ENCODE measurements around the gene ELOB.

DNA sequence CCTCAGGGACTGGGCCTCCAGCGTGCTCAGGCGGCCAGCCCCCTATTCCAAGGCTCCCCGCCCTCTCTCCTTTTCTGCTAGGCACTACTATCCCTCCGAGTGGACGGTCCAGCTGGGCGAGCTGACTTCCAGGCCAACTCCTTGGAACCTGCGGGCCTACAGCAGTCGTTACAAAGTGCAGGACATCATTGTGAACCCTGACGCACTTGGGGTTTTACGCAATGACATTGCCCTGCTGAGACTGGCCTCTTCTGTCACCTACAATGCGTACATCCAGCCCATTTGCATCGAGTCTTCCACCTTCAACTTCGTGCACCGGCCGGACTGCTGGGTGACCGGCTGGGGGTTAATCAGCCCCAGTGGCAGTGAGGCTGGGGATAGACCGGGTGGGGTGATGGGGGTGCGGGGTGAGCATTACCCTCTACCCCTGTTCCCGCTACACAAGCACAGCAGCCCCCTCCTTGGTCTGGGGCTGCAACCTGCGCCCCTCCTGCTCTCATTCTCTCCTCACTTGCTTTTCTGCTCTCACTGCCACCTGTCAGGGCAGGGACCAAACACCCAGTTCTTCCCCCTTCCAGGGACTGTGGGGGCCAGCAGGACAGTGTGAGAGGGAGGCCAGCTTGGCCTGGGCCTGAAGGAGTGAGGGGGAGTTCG lies 22.3 kb upstream of the ELOB start:
- TF ChIP-seq POLR2A (IDR thresholded peaks at IDR 0.05): no peak
- TF ChIP-seq, protein P1, sequence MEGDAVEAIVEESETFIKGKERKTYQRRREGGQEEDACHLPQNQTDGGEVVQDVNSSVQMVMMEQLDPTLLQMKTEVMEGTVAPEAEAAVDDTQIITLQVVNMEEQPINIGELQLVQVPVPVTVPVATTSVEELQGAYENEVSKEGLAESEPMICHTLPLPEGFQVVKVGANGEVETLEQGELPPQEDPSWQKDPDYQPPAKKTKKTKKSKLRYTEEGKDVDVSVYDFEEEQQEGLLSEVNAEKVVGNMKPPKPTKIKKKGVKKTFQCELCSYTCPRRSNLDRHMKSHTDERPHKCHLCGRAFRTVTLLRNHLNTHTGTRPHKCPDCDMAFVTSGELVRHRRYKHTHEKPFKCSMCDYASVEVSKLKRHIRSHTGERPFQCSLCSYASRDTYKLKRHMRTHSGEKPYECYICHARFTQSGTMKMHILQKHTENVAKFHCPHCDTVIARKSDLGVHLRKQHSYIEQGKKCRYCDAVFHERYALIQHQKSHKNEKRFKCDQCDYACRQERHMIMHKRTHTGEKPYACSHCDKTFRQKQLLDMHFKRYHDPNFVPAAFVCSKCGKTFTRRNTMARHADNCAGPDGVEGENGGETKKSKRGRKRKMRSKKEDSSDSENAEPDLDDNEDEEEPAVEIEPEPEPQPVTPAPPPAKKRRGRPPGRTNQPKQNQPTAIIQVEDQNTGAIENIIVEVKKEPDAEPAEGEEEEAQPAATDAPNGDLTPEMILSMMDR (IDR thresholded peaks at IDR 0.05): no peak
- TF ChIP-seq POLR2AphosphoS5 (IDR thresholded peaks at IDR 0.05; ENCODE audit: insufficient read depth in 1 of 2, low read depth in 1 of 2): no peak
